Astrocyte (in vitro differentiated cells and primary cell): ENCODE data around the gene HECW1.

ENCODE experiments used
- EZH2 ChIP-seq: IDR thresholded peaks from 2 replicates; pipeline ENCODE4 v1.6.1; 2012; ENCODE audit warnings: mild to moderate bottlenecking, low read length, inconsistent platforms; ENCODE audit not compliant: insufficient read depth
- TF ChIP-seq, protein P1 (sequence below): IDR thresholded peaks from 2 replicates; pipeline ENCODE4 v1.5.1; 2011; ENCODE audit warnings: low read depth, mild to moderate bottlenecking, inconsistent platforms, low read length, moderate library complexity; ENCODE audit not compliant: insufficient read depth

DNA sequence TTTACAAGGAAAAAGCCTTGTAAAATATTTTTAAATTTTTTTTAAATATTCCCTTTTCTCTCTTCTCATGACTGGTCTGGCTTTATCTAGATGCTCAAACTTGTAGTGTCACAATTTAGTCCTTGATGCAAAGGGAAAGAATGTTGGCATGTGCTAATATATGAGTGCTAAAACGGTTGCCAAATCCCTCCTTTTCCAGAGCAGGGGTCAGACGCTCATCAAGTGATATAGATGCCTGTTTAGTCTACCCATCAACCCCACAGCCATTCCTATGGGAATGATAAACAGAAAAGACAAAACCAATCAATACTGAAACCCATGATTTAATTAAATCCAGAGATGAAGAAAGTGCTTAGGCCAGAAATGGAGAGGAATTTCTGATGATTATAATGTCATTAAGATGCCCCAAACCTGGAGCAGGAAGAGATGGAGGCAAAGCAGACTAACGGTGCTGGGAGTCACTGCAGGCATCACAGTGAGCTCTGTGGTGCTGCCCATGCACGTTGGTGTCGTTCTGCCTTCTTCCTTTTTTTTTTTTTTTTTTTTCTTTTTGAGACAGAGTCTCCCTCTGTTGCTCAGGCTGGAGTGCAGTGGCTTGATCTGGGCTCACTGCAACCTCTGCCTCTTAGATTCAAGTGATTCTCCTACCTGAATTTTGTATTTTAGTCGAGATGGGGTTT is 260.4 kb downstream of the HECW1 start:
- TF ChIP-seq, protein P1, sequence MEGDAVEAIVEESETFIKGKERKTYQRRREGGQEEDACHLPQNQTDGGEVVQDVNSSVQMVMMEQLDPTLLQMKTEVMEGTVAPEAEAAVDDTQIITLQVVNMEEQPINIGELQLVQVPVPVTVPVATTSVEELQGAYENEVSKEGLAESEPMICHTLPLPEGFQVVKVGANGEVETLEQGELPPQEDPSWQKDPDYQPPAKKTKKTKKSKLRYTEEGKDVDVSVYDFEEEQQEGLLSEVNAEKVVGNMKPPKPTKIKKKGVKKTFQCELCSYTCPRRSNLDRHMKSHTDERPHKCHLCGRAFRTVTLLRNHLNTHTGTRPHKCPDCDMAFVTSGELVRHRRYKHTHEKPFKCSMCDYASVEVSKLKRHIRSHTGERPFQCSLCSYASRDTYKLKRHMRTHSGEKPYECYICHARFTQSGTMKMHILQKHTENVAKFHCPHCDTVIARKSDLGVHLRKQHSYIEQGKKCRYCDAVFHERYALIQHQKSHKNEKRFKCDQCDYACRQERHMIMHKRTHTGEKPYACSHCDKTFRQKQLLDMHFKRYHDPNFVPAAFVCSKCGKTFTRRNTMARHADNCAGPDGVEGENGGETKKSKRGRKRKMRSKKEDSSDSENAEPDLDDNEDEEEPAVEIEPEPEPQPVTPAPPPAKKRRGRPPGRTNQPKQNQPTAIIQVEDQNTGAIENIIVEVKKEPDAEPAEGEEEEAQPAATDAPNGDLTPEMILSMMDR, result no peak
- TF ChIP-seq EZH2, result no peak
